Stimulated activated CD4-positive, alpha-beta T cell treated with anti-CD3 and anti-CD28 coated beads, Interleukin-4, amount 100 ng/mL, for 4 hours (primary cell): ENCODE measurements around the gene MICAL2.

Source experiments
- DNase-seq, 2 experiments: peaks; one replicate each; pipeline ENCODE4 v3.0.0-alpha.2; 2020

MICAL2 gene

DNA sequence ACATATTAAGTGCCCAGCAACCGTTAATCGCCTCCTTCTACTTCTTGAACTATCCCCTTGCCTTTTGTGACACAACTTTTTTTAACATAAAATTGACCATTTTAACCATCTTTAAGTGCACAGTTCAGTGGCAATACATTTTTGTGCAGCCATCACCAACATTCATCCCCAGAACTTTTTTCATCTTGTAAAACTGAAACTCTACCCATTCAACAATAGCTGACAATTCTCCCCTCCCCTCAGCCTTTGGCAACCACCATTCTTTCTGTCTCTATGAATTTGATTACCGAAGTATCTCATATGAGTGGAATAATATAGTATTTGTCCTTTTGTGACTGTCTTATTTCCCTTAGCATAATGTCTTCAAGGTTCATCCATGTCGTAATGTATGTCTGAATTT is 66.0 kb downstream of the MICAL2 start:
- DNase-seq = no peak

DNA sequence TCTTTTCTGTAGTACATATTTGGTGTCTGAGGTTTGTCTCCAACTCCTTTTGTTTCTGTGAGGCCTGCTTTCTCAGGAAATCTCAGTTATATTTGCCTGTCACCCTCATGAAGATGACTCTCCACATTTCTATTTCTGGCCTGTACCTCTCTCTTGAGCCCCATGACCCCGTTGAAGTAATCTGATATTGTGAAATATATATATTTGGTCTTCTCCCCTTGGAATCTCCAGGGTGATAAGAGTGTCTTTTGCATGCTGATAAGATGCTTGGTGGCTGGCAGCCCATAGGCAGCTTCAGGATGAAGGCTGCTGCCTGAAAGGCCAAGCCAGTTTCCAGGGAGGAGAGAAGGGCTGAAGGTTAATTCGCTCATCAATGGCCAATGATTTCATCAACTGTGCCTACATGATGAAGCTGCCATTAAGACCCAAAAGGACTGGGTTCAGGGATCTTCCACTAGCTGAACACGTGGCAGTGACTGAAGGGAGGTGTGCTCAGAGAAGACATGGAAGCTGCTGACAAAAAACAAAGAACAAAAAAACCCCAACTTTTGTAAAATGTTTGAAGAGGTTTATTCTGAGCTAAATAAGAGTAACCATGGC is 67.4 kb downstream of the MICAL2 start:
- no peak for DNase-seq

DNA sequence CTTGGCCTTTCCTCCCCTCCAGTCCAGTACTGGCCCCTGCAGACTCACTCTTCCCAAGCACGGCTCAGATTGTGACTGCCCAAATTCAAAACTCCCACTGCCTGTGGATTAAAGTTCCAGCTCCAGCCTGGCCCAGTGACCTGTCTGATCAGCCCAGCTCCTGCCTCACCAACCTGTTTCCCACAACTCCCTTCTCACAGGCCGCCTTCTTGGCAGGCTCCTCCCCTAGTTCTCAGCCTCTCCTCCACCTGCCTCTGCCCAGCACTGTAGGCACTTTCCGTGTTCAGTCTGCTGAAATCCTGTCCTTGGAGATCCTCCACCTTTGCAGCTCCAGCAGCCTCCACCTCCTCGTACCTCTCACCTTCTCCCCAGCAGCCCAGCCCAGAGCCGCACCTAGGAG is 68.6 kb downstream of the MICAL2 start:
- no peak for DNase-seq

DNA sequence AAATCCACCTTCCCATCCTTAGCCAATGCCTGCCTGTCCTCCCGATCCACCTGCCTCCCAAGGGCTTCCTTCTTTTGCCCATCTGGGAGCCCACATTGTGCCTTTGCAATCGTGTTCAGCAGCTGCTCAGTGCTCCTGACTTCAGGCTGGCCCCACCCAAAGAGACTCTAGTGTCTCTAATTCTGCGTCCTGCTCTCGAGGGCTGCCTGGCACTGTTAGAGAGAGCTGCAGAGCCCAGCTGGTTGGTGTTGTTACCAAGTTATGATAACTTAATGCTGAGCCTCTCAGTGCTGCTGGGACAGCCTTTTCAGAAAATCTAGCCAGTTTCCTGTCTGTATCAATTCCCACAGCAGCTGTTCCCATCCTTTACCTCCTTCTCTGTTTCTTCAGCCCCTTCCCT is 69.1 kb downstream of the MICAL2 start:
- DNase-seq = no peak

DNA sequence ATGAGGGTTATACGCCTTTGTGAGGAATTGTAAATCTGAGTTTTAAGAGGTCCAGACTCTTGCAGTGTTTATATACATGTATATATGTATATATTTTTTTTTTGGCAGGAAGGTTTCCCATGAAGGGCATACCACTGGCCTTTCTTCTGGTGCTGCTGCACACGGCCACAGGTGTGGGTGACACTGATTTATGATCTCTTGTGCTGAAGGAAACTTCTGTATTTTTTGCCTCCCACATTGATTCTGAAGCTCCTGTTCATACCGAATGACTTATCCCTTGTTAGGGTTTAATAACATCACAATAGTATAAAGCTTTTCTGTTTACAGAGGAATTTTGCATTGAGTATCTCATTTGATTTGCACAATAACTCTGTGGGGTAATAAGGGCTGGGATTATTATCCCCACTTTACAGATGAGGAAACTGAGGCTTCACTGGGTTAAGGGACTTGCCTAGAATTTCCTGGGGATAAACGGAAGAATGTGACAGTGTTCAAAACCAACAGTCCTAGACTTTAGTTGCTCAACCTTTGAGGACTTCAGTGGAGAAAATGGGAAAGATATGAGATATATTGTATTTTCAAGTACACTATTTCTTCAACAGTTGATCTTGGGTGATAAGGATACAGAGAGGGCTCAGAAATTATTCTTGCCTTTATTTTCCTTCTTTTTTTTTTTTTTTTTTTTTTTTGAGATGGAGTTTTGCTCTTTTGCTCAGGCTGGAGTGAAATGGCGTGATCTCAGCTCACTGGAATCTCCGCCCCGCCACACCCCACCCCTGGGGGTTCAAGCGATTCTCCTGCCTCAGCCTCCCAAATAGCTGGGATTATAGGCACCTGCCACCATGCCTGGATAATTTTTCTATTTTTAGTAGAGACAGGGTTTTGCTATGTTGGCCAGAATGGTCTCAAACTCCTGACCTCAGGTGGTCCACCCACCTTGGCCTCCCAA is 70.1 kb downstream of the MICAL2 start:
- DNase-seq = no peak

DNA sequence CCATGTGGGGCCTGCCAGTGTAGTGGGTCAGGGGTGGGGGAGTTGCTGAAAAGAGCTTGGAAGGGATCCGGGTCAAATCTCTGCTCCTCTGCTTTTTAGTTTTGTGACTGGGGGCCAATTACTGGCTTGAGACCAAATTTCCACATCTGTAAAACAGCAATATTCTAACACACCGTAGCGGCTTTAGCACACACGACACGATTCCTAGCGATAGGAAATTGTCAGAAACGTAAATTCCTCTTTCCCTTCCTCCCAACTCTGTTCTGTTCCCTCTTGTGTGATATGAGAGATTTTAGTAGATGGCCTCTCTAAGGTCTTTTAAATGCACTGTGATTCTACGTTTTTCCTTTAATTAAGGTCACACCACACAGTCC is 71.9 kb downstream of the MICAL2 start:
- DNase-seq = no peak

DNA sequence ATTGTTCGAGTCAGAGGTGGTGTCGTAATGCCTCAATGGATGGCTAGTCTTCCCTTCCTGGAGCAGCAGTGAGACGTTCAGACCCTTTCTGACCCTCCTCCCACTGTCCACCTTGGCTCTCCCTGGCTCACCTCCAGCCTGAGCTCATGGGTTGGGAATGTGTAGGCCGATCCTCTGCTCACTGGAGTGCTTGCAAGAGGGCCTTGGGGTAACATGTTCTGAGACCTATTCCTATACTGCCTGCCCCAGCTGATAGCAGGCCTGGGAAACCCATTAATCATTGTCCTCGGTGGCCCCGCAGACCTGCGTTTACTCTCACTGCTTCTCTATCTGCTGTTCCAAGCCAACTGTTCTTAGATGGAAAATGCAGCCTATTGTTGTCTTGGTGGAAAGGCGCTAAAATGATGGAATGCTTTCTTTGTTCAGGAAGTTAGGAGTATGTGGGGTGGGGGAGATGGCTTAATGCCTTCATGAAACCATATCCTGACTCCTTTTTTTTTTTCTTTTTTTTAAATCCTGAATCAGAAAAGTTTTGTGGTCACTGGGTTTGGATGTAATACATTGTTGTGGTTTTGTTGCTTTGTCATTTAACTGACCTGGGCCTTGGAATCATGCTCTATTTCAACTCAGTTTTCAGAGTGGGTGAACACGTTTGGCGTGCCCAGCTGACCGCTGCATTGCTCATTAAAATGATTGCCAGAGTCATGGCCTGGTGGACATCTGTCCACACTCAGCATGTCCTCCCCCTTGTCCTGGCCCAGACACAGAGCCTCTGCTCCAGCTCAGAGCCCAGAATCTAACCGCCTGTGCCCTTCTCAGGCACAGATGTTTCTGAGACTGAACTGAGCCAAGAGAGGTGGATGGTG is 72.5 kb downstream of the MICAL2 start:
- no peak for DNase-seq

DNA sequence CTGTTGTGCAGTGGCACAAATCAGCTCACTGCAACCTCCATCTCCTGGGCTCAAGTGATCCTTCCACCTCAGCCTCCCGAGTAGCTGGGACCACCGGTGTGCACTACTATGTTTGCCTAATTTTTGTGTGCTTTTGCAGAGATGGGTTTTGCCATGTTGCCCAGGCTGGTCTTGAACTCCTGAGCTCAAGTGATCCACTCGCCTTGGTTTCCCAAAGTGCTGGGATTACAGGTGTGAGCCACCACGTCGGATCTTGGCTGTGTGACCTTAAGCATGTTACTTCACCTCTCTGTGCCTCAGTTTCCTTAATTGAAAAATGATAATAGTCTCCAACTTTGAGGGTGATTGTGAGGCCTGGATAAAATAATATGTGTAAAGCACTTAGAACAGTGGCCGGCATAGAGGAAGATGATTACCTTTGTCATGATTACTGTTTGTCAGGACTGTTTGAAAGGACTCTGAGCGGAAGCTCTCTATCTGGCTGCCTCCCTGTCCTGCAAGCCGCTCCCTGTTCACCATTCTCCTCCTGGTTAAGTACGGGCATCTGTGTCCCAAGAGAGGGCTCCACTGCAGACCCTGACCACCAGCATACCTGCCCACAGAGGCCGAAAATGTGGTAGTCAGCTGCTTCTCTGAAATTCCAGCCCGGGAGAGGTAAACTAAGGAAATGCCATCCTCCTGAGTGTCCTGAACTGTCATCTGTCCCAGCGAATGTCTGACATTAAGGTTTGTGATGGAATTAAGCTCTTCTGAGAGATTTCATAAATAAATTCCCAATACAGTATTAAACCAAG is 73.6 kb downstream of the MICAL2 start:
- DNase-seq = no peak

DNA sequence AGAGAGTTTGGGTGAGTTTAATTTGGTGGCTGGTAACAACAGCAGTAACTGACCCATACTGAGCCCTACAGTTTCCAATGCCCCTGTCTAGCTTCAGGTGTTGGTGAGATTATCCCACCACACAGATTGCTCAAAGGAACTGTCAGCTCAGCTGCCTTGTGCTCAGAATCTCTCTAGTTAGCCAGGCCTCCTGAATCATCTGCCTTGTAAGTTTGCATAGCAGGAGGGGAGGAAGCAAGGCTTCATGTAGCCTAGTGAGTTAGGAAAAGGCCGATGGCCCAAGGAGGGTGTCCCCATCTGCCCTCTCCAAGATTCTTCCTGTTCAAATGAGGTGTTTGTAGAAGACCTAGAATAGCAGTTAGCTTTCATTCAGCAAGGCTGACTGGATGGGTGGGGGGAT is 74.3 kb downstream of the MICAL2 start:
- DNase-seq = no peak

DNA sequence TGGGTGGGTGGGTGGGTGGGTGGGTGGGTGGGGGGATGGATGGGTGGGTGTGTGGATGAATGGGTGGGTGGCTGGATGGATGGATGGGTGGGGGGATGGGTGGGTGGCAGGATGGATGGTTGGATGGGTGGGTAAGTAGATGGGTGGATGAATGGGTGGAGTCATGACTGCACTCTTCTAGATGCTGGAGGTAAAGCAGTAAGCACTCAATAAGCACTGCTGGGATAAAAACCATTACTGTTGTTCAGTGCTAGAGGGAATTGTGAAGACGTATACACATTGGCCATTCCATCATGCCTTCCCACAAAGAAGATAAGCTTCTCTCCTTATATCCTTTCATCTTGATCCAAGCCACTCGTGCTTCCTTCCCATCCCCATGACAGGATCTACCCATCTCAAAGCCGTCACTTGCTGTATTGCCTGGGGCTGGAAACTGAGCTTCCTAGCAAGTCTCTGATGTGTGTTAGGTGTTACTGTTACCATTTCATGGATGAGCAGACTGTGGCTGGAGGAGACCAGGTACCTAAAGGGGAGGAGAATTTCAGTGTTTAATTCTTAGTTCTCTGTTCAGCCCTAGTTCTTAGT is 74.8 kb downstream of the MICAL2 start:
- no peak for DNase-seq

DNA sequence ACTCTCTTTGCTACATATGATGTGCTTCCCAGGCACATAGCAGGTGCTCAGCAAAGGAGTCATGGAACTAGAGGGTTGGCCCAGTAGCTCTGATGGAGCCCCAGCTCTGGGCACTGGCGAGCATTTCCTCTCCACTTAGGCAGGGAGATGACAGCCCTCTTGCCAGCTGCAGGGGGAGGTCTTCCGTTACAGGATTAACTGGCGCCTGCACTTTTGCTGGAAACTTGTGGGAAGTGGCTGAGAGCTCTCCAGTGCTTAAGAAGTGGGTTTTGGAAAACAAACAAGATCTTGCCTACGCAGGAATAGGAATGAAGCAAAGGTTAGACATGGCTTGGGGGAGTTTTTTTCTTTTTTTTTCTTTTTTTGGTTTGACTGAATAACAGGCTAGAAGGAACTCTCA is 75.5 kb downstream of the MICAL2 start:
- no peak for DNase-seq

DNA sequence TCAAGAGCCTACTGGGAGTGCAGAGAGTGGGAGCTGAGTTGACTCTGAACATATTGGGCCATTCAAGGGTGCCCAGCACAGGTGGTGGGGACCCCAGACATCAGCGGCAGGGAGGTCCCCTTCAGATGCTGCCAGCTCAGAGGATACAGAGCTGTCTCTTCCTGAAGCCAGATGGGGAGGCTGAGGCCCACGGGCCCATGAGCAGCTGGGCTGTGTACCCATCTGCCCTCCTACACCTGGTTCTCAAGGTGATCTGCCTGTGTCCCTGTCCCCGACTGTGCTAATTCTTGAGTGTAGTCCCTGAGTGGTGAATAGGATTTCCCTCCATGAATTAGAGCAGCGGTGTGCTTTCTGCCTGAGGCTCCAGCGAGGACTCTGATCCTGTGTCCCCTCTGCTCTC is 76.3 kb downstream of the MICAL2 start:
- no peak for DNase-seq

DNA sequence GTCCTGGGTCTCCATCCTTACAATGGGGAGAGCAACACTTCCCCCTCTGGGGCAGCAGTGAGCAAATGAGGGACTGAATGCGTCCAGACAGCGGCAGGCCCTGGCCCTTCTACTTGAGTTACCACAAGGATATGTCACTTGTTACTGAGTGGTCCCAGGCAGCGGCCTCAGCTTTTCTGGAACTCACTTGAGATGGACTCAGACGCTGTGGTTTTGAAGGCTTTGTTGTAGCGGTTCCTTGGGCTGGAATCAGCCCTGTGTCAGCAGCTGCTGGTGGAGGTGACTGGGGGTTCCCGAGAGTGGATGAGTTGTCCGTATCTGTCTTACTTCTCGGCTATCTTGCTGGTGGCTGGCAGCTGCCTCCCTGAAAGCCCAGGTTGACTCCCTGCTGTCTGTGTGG is 77.0 kb downstream of the MICAL2 start:
- no peak for DNase-seq

DNA sequence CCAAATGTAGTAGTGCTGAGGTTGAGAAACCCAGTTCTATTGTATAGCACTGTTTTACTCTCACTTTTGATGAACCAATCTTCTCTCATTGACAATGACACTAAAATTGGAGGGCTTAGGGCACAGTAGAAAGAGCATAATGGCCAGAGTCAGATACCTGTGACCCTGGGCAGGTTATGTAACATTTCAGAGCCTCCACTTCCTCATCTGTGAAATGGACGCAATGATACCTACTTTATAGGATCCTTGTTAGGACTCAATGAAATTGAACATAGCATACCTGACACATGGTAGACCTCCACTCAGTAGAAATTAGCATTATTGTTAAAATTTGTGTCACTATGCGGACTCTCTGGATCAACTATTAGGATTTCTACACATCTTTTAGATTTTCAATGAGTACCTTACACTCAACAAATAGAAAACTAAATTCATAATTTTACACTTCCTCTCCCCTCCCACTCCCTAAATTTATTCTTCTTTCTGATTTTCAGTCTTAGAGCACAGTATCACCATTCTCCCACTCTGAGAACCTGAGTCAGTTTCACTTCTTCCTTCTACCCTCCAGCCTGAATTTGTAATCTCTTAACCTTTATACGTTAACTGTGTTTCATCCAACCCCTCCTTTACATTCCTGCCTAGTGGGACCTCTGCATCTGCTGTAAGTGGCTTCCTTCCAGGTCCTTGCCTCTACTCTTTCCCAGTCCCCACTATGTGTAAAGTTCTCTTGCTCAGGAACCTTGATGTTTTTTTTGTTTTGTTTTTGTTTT is 78.3 kb downstream of the MICAL2 start:
- DNase-seq = no peak

DNA sequence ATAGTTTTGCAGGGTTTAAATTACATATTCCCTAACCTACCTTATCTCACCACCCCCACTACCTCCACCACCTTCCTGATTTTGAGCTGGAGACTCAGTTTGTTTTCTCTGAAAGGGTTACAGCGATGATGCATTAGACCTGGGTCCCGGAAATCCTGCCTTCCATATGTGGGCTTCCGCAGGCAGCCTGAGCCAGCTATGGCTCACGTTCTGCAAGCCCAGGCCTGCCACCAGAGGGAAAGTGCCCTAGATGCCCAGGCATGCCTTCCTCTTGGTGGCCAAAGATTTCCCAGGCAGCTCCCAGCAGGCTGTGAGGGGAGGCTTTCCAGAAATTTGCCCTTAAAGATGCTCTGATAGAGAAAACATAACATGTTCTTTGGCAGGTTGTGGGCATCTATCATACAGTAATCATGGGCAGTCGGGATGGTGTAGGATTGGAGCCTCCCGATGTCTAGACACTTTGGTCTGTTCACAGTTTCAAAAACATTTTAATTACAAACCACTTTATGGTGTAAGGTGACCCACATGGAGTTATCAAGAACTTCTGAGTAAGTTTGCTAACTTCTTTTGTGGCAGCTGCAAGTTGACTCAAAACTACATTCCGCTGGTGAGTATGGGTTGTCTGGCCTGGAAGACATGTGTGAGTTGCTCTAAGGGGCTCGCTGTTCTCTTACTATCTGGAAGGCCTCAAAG is 79.3 kb downstream of the MICAL2 start:
- peak in 1 of 2 experiments; percentile 20 for DNase-seq

DNA sequence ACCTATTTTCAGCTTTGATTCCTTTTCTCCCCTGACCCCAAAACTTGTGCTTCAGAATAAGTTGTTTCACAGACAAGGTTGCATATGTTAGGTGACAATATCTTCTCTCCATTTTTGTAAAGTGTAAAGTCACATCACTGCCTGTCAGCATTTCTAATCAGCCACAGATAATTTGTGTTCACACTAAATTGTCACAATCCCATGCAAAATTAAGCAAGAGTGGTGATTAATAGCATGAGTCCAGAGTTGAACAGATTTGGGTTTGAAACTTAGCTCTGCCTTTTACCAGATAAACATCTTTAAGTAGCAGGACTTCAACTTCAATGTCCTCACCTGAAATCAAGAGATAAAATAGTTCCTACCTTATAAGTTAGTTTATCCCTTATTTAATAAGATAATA is 80.1 kb downstream of the MICAL2 start:
- no peak for DNase-seq

DNA sequence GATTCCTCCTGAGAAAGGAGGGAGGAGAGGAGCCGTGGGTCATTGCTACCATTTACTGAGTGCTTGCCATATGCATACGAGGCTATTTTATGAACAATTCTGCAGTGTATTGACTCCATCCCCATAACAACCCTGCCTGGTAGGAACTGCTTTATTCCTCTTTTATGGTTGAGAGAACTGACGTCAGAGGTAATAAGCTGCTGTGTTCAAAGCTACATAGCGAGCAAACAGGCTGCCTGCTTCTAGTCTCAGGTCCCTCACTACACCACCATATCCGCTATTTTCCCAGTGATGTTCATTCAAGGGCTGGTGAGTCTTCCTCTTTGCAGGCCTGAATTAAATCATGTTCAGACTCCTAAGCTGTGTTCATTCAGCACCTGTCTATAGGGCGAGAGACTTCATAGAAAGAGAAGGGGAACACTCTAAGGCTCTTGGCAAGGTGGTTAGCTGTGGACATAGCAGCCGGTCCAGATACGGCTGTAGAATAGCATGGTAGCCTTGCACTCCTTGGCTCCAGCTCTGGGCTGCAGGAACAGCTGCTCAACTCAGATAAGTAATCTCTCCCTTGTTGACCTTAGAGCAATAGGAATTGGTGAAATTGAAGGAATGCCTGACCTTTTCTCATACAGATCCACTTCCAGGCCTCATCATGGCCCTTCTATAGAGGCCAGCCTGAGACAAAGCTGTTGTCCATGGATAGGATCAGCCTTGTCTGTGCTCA is 82.6 kb downstream of the MICAL2 start:
- no peak for DNase-seq

DNA sequence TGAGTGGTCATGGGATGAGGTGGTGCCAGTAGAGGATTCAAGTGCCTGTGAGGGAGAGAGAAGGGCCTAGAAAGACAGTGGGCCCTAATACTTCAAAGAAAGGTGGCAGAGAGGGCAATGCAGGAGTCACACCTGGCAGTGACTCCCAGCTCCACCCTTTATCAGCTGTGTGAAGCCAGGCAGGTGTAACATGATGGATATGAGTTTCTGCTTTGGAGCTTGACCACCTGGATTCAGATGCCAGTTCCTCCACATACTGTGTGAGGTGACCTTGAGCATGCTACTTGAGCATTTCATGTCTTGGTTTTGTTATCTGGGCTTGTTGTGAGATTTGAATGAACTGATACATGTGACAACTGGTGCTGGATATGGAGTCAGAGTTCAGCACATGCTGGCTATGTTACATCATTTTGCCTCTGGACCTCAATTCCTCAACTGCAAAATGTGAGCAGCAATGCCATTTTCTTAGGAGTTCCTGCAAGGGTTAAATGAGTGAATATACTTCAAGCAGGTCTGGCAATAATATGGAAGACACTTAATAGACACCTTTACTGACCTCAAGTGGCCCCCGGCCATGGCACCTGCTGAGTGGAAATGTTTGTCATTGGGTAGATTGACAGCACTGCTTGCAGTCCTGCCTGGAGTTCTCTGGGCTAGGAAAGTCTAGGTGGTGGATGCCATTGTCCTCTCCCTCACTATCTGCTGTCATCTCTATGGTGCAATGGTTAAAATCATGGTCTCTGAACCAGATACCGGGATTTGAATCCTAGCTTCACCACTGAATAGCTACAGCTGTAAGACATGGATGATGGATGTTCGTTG is 83.3 kb downstream of the MICAL2 start:
- no peak for DNase-seq

DNA sequence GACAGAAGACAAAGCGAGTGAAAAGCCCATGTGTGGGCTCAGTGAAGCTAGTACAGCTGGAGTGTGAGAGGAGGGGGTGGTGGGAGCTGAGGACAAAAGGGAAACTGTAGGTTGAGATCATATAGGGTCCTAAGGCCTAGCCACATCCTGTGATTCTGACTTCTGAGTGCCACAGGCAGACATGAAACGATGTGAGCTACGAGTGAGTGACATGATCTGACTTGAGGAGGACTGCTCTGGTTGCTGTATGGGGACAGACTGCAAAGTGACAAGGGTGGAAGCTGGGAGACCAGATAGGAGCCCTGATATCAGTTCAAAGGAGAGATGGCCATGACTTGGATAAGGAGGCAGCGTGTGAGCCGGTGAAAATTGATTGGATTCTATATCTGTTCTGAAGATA is 85.4 kb downstream of the MICAL2 start:
- DNase-seq = peak in 1 of 2 experiments; percentile 46
